ENCODE results near the gene OSBP2. TPM values are rescaled to one million over a fixed set of nuclear protein-coding genes. Genes with fewer than 3 reads are reported as not detected.

Gene OSBP2
- total and polyA plus RNA-seq, 2 of the 13 experiments (the other 11 are each of a cell fraction or from before 2014, with no cell fraction given): 5.0 to 7.7 TPM

- no peak for TF ChIP-seq ZFP36 (IDR thresholded peaks at IDR 0.05; ENCODE audit: borderline replicate concordance, low read depth, low read length, partially characterized antibody)
- no peak for TF ChIP-seq KLF15 (CRISPR knock-in tag; IDR thresholded peaks at IDR 0.05; ENCODE audit: borderline replicate concordance)
Observed at GRCh38 chr22:30702856-30703255, 8.2 kb downstream of the OSBP2 start (continued).

GRCh38 chr22:30704978-30705377 lies 10.3 kb downstream of the OSBP2 start:
- H3K79me2 ChIP-seq (ENCODE audit: insufficient read depth, low read length): no peaks in the 10 kb centered on the region
- CTCF ChIA-PET (ENCODE audit: low intra/inter-chr PET ratio, low total read pairs): no interaction called here
- intact Hi-C loops (cut with micrococcal nuclease; ENCODE audit: unreplicated experiment): no loop called here
- no peaks in the 10 kb centered on the region for H3K9me3 ChIP-seq (ENCODE audit: low read length)
- H3K36me3 ChIP-seq (replicated peaks in 1 of 2; ENCODE audit: control insufficient read depth in 1 of 2, insufficient read depth in 2 of 2, low read length in 2 of 2): no peaks in the 10 kb centered on the region
- no peak overlapping the region for H3K4me3 ChIP-seq (replicated peaks in 1 of 3; ENCODE audit: insufficient read depth in 1 of 3, low read depth in 2 of 3, low read length in 3 of 3)
- 0 out of 2 replicates have a peak overlapping the region, but pooled peaks have one; percentile 3 for H3K4me2 ChIP-seq (ENCODE audit: low read depth, low read length)
- H3K9ac ChIP-seq (ENCODE audit: insufficient read depth, low read depth, low read length): no peak overlapping the region
- 89% methylated on average over 3 of the region's 5 CpGs for WGBS (ENCODE audit: low lambda C conversion rate)
- TF ChIP-seq ZNF547 (CRISPR knock-in tag; IDR thresholded peaks at IDR 0.05) (no peak), CEBPG (CRISPR knock-in tag; IDR thresholded peaks at IDR 0.05) (peak; percentile 76), ZNF274 (CRISPR knock-in tag; IDR thresholded peaks at IDR 0.05) (no peak), NFYB (CRISPR knock-in tag; IDR thresholded peaks at IDR 0.05) (0 out of 2 replicates have a peak, but pooled peaks have one; percentile 17), PBX2 (CRISPR knock-in tag; IDR thresholded peaks at IDR 0.05) (0 out of 2 replicates have a peak, but pooled peaks have one; percentile 20), ZBTB2 (CRISPR knock-in tag; IDR thresholded peaks at IDR 0.05; ENCODE audit: low read depth) (no peak), TGIF2 (CRISPR knock-in tag; IDR thresholded peaks at IDR 0.05) (no peak), ZNF687 (CRISPR knock-in tag; IDR thresholded peaks at IDR 0.05) (0 out of 2 replicates have a peak, but pooled peaks have one; percentile 12), ATF4 (CRISPR knock-in tag; IDR thresholded peaks at IDR 0.05) (peak in 1 of 2 experiments; percentile 31; a peak in 1 of 4 replicates), ESRRA (CRISPR knock-in tag; IDR thresholded peaks at IDR 0.05; ENCODE audit: low read depth) (no peak), SALL1 (CRISPR knock-in tag; IDR thresholded peaks at IDR 0.05) (peak; percentile 12; the same call in 1 of the 2 replicates), CEBPB (IDR thresholded peaks at IDR 0.05; ENCODE audit: borderline replicate concordance, low read depth, low read length) (peak; percentile 87), ZNF768 (CRISPR knock-in tag; IDR thresholded peaks at IDR 0.05) (peak; percentile 88)
- in situ Hi-C loops (cut with HindIII; ENCODE audit: extremely low pct_ligation_motif_present, low pct_unique_long_range_greater_than_20kb): no loop called here
- DNase-seq (ENCODE audit: low spot score) (no peak), ATAC-seq (peak; percentile 32; the same call in 2 of the 3 replicates), FAIRE-seq (no peak)
- no peaks in the 10 kb centered on the region for H3K27me3 ChIP-seq (ENCODE audit: control insufficient read depth in 1 of 2, insufficient read depth in 2 of 2, low read length in 2 of 2)
- peaks cover 20% of the 10 kb centered on the region for H3K4me1 ChIP-seq (ENCODE audit: insufficient read depth, low read length)
- no peak overlapping the region for H3K27ac ChIP-seq (ENCODE audit: extremely low read length, insufficient read depth, low read length)
- H4K20me1 ChIP-seq (ENCODE audit: insufficient read depth, low read length): no peaks in the 10 kb centered on the region
- POLR2A ChIA-PET: no interaction called here
- no peak overlapping the region for H2AFZ ChIP-seq (ENCODE audit: low read length)
- BruUV-seq (replicated peaks): no TSS peak
